Smooth muscle cell (in vitro differentiated cells): ENCODE results near the gene FOXO1. TPM values are rescaled to one million over a fixed set of nuclear protein-coding genes. Genes with fewer than 3 reads are reported as not detected.

Source experiments
- DNase-seq: peaks from one replicate; lab custom pipeline; 2025; ENCODE audit not compliant: unreplicated experiment; lab: John Stamatoyannopoulos, UW
- H2AFZ ChIP-seq: fragments of 200-600 bp; sonication (generic); 2 replicates; pipeline ENCODE4 v1.6.0; 2016; ENCODE audit warnings: antibody characterized with exemption, low read depth, mild to moderate bottlenecking
- H3F3A ChIP-seq: fragments of 200-600 bp; sonication (generic); 2 replicates; pipeline ENCODE4 v1.6.0; 2017; ENCODE audit warnings: antibody characterized with exemption, low read depth
- H3K27ac ChIP-seq: fragments of 200-600 bp; sonication (generic); 2 replicates; pipeline ENCODE4 v1.5.1; 2016; ENCODE audit warnings: low read depth, mild to moderate bottlenecking
- H3K27me3 ChIP-seq: fragments of 200-600 bp; sonication (generic); 2 replicates; pipeline ENCODE4 v1.6.1; 2016; ENCODE audit warnings: low read depth, mild to moderate bottlenecking
- H3K36me3 ChIP-seq: fragments of 200-600 bp; sonication (generic); 2 replicates; pipeline ENCODE4 v1.5.1; 2016; ENCODE audit warnings: low read depth
- H3K4me1 ChIP-seq: fragments of 200-600 bp; sonication (generic); 2 replicates; pipeline ENCODE4 v1.5.1; 2016; ENCODE audit warnings: low read depth
- H3K4me2 ChIP-seq: fragments of 200-600 bp; sonication (generic); 2 replicates; pipeline ENCODE4 v1.6.0; 2016; ENCODE audit warnings: mild to moderate bottlenecking
- H3K4me3 ChIP-seq: fragments of 200-600 bp; sonication (generic); 2 replicates; pipeline ENCODE4 v1.5.1; 2016; ENCODE audit warnings: mild to moderate bottlenecking
- H3K79me2 ChIP-seq: fragments of 200-600 bp; sonication (generic); 2 replicates; pipeline ENCODE4 v1.6.0; 2016; ENCODE audit warnings: low read depth, mild to moderate bottlenecking
- H3K9ac ChIP-seq: fragments of 200-600 bp; sonication (generic); 2 replicates; pipeline ENCODE4 v1.6.0; 2016; ENCODE audit warnings: low read depth
- H3K9me3 ChIP-seq: fragments of 200-600 bp; sonication (generic); replicated peaks from 2 replicates; pipeline ENCODE4 v1.5.1; 2016; ENCODE audit warnings: low read depth
- H4K20me1 ChIP-seq: fragments of 200-600 bp; sonication (generic); 2 replicates; pipeline ENCODE4 v1.6.0; 2016; ENCODE audit warnings: low read depth
- whole genome bisulfite sequencing: methylation state at CpG from one replicate; pipeline ENCODE4 v1.1.7; 2016; ENCODE audit warnings: low lambda C conversion rate; 5-methylcytosine and 5-hydroxymethylcytosine counted together
- polyA plus RNA-seq: library from polyadenylated mRNA; unstranded; fragments of >200 nt; fragmentation: Nextera tagmentation; extraction: Ambion mirVana; gene quantifications from 2 replicates; pipeline ENCODE4 v1.2.1, GENCODE V29; 2016
- total RNA-seq: library from RNA; depleted of rRNA; stranded (reverse); fragments of >200 nt; gene quantifications from 2 replicates; pipeline ENCODE4 v1.2.3, GENCODE V29; 2014
- TF ChIP-seq, protein P1 (sequence below): fragments of 200-600 bp; sonication (generic); IDR thresholded peaks from 2 replicates; pipeline ENCODE4 v1.5.1; 2017; ENCODE audit warnings: borderline replicate concordance, mild to moderate bottlenecking, antibody characterized with exemption; ENCODE audit not compliant: insufficient read depth, poor library complexity, severe bottlenecking

Gene FOXO1
- total and polyA plus RNA-seq, 2 experiments from 2014 or later = 17.0 to 19.9 TPM

DNA sequence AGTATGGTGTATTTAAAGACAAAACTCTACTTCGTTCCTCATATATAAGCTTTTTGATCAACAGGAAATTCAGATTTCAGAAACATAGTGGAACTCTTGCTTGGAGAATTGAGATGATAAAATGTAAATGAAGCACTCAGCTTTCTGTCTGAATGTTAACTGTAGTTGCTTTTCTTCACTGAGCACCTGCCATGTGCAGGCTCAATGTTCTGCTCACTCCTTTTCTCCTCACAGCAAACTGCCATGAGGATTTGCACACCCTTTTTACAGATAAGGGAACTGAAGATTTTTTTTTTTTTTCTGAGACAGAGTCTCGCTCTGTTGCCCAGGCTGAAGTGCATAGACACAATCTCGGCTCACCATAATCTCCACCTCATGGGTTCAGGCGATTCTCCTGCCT is 28.0 kb upstream of the FOXO1 start:
- H3K9ac ChIP-seq = no peak overlapping the region
- WGBS = 90% methylated on average over 4 of the region's 4 CpGs

DNA sequence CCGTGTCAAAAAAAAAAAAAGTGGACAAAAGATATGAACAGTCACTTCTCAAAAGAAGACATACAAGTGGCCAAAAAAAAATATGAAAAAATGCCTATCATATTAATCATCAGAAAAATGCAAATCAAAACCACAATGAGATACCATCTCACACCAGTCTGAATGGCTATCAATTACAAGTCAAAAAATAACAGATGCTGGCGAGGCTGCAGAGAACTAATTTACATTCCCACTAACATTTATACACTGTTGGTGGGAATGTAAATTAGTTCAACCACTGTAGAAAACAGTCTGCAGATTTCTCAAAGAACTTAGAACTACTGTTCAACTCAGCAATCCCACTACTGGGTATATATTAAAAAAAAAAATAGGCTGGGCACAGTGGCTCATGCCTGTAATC is 26.5 kb upstream of the FOXO1 start:
- 61% methylated on average over 2 of the region's 2 CpGs for WGBS
- H4K20me1 ChIP-seq = no peaks in the 10 kb centered on the region
- H3F3A ChIP-seq = no peaks in the 10 kb centered on the region
- H3K36me3 ChIP-seq = no peaks in the 10 kb centered on the region
- no peaks in the 10 kb centered on the region for H3K4me1 ChIP-seq
- no peaks in the 10 kb centered on the region for H3K27me3 ChIP-seq
- no peak overlapping the region for H2AFZ ChIP-seq
- no peak overlapping the region for H3K4me3 ChIP-seq
- no peak for DNase-seq
- TF ChIP-seq, protein P1, sequence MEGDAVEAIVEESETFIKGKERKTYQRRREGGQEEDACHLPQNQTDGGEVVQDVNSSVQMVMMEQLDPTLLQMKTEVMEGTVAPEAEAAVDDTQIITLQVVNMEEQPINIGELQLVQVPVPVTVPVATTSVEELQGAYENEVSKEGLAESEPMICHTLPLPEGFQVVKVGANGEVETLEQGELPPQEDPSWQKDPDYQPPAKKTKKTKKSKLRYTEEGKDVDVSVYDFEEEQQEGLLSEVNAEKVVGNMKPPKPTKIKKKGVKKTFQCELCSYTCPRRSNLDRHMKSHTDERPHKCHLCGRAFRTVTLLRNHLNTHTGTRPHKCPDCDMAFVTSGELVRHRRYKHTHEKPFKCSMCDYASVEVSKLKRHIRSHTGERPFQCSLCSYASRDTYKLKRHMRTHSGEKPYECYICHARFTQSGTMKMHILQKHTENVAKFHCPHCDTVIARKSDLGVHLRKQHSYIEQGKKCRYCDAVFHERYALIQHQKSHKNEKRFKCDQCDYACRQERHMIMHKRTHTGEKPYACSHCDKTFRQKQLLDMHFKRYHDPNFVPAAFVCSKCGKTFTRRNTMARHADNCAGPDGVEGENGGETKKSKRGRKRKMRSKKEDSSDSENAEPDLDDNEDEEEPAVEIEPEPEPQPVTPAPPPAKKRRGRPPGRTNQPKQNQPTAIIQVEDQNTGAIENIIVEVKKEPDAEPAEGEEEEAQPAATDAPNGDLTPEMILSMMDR = no peak
- H3K79me2 ChIP-seq = no peaks in the 10 kb centered on the region
- H3K9ac ChIP-seq = no peak overlapping the region
- H3K9me3 ChIP-seq = no peaks in the 10 kb centered on the region
- no peak overlapping the region for H3K27ac ChIP-seq
- H3K4me2 ChIP-seq = no peak overlapping the region

More for the DNA sequence above, 28.0 kb upstream of the FOXO1 start:
- TF ChIP-seq, protein P1 = no peak
- no peak overlapping the region for H3K27ac ChIP-seq
- H3K27me3 ChIP-seq = no peaks in the 10 kb centered on the region
- no peaks in the 10 kb centered on the region for H4K20me1 ChIP-seq
- no peaks in the 10 kb centered on the region for H3K4me1 ChIP-seq
- no peak overlapping the region for H3K4me3 ChIP-seq
- H3F3A ChIP-seq = no peaks in the 10 kb centered on the region
- H3K4me2 ChIP-seq = no peak overlapping the region
- H2AFZ ChIP-seq = no peak overlapping the region
- H3K36me3 ChIP-seq = no peaks in the 10 kb centered on the region
- H3K9me3 ChIP-seq = no peaks in the 10 kb centered on the region
- no peak for DNase-seq
- H3K79me2 ChIP-seq = no peaks in the 10 kb centered on the region

DNA sequence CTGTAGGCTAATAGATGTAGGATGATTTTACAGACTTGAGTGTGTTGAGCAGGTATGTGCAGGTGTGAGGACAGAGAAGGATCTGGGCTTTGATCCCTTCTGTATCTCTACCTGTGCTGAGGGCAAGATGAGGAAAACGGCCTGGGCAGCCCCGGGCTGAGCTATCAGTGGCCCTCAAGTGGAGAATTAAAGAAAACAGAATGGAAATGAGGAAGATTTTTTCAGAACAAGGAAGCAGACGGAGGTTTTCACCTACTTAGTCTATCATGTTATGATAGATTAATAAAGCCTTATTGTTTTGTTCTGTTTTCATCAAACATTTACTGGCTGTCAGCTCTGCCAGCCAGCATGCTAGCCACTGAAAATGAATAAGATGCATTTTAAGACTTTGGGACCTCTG is 22.3 kb upstream of the FOXO1 start:
- Histone ChIP-seq H4K20me1 (no peaks in the 10 kb centered on the region), H3K36me3 (no peaks in the 10 kb centered on the region), H3K4me2 (no peak overlapping the region), H3K9me3 (no peaks in the 10 kb centered on the region), H2AFZ (no peak overlapping the region), H3K4me1 (no peaks in the 10 kb centered on the region), H3K79me2 (no peaks in the 10 kb centered on the region), H3K27ac (no peak overlapping the region), H3K9ac (no peak overlapping the region), H3K27me3 (no peaks in the 10 kb centered on the region), H3K4me3 (no peak overlapping the region), H3F3A (no peaks in the 10 kb centered on the region)
- no peak for DNase-seq
- TF ChIP-seq, protein P1 = no peak
- 86% methylated on average over 3 of the region's 3 CpGs for WGBS

DNA sequence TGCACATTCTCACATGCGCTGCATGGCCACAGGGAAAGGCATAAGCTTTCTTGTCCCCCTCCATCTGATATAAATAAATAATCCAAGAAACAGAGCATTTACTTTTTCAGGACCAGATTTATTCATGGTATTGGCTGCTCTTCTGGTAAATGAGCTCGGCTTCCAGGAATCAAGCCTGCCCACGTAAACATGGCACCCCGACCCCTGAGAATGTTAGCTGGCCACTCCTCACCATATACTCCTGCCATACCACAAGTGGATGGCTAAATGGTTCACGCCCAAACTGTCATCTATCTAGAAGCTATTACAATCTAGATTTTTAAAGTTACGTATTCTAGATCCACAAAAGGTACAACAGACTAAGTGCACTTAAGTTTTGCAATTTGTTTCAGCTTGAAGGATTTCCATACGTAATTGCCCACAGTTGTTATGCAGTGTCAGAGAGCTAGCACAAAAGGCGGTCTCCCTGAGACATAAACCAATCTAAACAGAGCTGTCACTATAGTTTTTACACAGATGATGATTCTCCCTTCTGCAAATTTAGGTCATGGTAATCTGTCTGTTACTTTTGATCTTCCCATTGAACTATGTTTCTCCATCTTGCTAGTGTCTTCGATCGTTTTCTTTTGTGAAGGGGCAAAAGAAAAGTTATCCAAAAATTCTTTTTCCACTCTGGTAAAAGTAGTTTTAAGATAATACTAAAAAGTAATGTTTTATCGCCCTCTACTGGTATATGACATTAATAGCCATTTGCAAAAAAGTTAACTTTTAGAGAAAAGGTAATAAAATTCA is 16.2 kb upstream of the FOXO1 start:
- Histone ChIP-seq H3K4me3 (peak overlapping the region; percentile 30), H3K27ac (no peak overlapping the region), H3K9ac (no peak overlapping the region), H3K4me1 (no peaks in the 10 kb centered on the region), H3K9me3 (no peaks in the 10 kb centered on the region), H3K36me3 (no peaks in the 10 kb centered on the region), H3K79me2 (no peaks in the 10 kb centered on the region), H3K4me2 (peak overlapping the region; percentile 79), H4K20me1 (no peaks in the 10 kb centered on the region), H2AFZ (peak overlapping the region; percentile 73), H3F3A (no peaks in the 10 kb centered on the region), H3K27me3 (no peaks in the 10 kb centered on the region)
- TF ChIP-seq, protein P1 = peak; percentile 74
- 47% methylated on average over 11 of the region's 11 CpGs for WGBS
- DNase-seq = no peak
